ENCODE measurements around the gene ITPR1.

ITPR1 gene

GRCh38 chr3:4509983-4510755, 17.0 kb downstream of the ITPR1 start:
- H3K4me3 ChIP-seq (ENCODE audit: low read depth, low read length): no peak overlapping the region
- H3K4me1 ChIP-seq: peaks cover 49% of the 10 kb centered on the region
- no peaks in the 10 kb centered on the region for H3K9me3 ChIP-seq
- H3K27me3 ChIP-seq: no peaks in the 10 kb centered on the region
- no peak for TF ChIP-seq CTCF (IDR thresholded peaks at IDR 0.05; ENCODE audit: low read depth, low read length)
- H3K36me3 ChIP-seq: peaks cover 14% of the 10 kb centered on the region
- no peak for DNase-seq

GRCh38 chr3:4511491-4512262, 18.5 kb downstream of the ITPR1 start:
- peaks cover 49% of the 10 kb centered on the region for H3K4me1 ChIP-seq
- TF ChIP-seq CTCF (IDR thresholded peaks at IDR 0.05; ENCODE audit: low read depth, low read length): no peak
- no peak for DNase-seq
- H3K27me3 ChIP-seq: no peaks in the 10 kb centered on the region
- H3K9me3 ChIP-seq: no peaks in the 10 kb centered on the region
- H3K36me3 ChIP-seq: peaks cover 14% of the 10 kb centered on the region
- H3K4me3 ChIP-seq (ENCODE audit: low read depth, low read length): peak overlapping the region; percentile 32; the same call in 1 of the 2 replicates

- TF ChIP-seq CTCF (IDR thresholded peaks at IDR 0.05; ENCODE audit: low read depth, low read length): no peak
- H3K4me3 ChIP-seq (ENCODE audit: low read depth, low read length): peak overlapping the region; percentile 32
Observed at GRCh38 chr3:4512895-4513616, 19.9 kb downstream of the ITPR1 start.

GRCh38 chr3:4514321-4514720, 21.2 kb downstream of the ITPR1 start:
- peaks cover 35% of the 10 kb centered on the region for H3K4me1 ChIP-seq
- no peak overlapping the region for H3K4me3 ChIP-seq (ENCODE audit: low read depth, low read length)
- H3K36me3 ChIP-seq: peaks cover 25% of the 10 kb centered on the region
- H3K9me3 ChIP-seq: no peaks in the 10 kb centered on the region
- H3K27me3 ChIP-seq: no peaks in the 10 kb centered on the region
- peak; percentile 20 for DNase-seq
- TF ChIP-seq CTCF (IDR thresholded peaks at IDR 0.05; ENCODE audit: low read depth, low read length): peak; percentile 21

More at GRCh38 chr3:4512895-4513616, 19.9 kb downstream of the ITPR1 start:
- peaks cover 39% of the 10 kb centered on the region for H3K4me1 ChIP-seq
- no peaks in the 10 kb centered on the region for H3K27me3 ChIP-seq
- peaks cover 25% of the 10 kb centered on the region for H3K36me3 ChIP-seq
- no peaks in the 10 kb centered on the region for H3K9me3 ChIP-seq
- peak; percentile 84 for DNase-seq

- no peaks in the 10 kb centered on the region for H3K9me3 ChIP-seq
- H3K4me3 ChIP-seq (ENCODE audit: low read depth, low read length): no peak overlapping the region
- peaks cover 35% of the 10 kb centered on the region for H3K4me1 ChIP-seq
- peaks cover 24% of the 10 kb centered on the region for H3K36me3 ChIP-seq
- DNase-seq: no peak
- H3K27me3 ChIP-seq: no peaks in the 10 kb centered on the region
- no peak for TF ChIP-seq CTCF (IDR thresholded peaks at IDR 0.05; ENCODE audit: low read depth, low read length)
Observed at GRCh38 chr3:4514916-4515315, 21.8 kb downstream of the ITPR1 start.
